ENCODE results near the gene TMOD1.
A peak's percentile ranks its signal among the peaks of the same experiment; 100 is the strongest.

Gene TMOD1

DNA sequence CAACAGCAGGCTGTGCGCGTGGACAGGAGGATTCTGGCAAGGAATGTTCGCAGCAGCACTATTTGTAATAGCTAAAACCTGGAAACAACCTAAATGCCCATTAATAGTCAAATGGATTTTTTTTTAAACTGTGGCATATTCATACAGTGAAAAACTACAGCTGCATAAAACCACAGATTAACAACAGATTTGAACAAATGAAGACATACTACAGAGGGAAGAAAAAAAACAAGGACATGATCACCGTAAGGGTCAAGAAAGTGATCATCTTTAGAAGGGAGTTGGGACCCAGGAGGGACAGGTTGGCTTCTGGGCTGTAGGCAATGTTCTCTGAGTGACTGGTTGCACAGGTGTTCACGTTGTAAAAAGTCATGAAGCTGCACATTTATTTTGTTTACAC lies 1.2 kb upstream of the TMOD1 start:
- no peak for DNase-seq

- no peak for DNase-seq
Measured at GRCh38 chr9:97500765-97501176, 695 bp upstream of the TMOD1 start.

DNA sequence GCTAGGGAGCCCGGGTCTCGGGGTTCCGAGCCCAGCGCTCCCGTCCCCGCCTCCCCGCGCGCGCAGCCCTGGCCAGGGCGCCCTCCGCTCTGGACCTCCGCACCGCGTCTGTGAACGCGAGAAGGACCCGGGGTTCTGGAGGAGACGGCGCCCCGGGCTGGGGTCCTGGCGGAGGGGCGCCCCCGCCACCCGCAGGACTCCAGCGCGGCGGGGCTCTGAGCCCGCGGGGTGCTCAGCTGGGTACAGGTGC lies 431 bp downstream of the TMOD1 start:
- peak; percentile 13 for DNase-seq

GRCh38 chr9:97502222-97502983 lies 937 bp downstream of the TMOD1 start:
- DNase-seq: no peak

- no peak for DNase-seq
Measured at GRCh38 chr9:97502984-97503861, 1.8 kb downstream of the TMOD1 start.

- DNase-seq: no peak
Measured at GRCh38 chr9:97503862-97504210, 2.4 kb downstream of the TMOD1 start.

DNA sequence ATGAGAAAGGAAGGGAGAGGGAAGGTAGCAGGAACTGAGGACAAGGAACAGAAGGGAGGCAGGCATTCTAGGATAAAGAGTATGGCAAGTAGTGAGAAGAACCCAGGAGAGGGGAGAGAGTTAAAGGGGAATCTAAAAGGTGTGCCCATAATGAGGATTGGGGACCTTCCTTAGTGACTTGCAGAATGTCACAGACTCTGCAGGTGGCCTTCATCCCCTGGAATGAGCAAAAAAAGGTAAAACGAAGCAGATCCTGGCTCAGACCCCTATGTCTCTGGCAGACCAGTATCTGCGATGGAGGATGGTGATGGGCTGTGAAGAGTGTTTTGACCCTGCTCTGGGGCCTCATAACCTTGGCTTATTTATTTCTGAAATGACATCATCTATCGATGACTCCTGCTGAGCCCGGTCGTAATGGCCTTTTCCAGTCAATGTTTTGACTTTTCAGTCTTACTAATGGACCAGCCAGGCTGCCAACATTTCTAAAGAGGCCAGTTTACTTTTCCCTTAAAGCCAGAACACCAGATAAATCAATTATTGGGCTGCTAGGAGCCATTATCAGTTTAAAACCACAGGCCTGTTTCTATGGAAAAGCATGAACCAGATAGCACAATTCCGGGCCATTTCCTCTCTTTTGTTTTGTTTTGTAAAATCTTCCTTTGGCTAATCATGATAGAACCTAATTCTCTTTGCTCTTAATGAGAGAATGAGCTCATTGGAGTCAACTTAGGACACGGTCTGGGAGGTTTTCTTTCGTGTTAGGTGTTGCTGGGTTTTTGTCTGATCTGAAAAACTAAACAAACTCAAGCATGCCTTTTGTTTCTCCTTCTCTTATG lies 3.1 kb downstream of the TMOD1 start:
- DNase-seq: no peak

- DNase-seq: no peak
Measured at GRCh38 chr9:97505845-97506244, 4.4 kb downstream of the TMOD1 start.

DNA sequence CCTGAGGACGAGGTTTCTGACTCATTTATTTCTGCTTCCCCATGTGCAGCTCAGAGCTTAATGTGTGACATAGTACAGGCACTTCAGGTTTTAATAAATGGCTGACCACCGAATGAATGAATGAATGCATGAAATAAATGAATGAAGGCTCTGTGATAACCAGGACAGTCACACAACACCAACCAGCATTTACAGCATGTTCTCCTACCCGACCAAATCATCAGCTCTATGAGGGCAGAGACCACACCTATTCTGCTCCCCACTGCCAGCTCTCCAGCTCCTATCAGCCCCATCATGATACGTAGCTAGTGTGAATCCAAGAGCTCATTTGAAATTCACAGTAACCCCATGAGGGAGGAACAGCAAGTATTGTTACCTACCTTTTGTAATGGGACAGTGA lies 4.8 kb downstream of the TMOD1 start:
- DNase-seq: no peak

DNA sequence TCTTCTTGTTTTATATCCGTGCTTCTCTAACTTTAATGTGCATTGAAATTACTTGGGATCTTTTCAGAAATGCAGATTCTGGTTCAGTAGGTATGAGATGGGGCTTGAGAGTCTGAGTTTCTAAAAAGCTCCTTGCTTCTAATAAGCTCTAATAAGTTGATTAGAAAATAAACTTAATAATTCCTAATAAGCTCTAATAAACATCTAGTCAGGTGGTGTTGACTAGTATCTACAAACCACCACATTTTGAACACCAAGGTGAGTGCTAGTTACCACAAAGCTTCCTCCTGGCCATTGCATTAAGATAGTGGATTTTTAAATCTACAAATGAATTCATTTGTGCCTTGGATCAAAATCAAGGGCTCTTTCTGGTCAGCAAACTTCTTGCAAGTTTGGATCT lies 5.3 kb downstream of the TMOD1 start:
- no peak for DNase-seq

- DNase-seq: no peak
Measured at GRCh38 chr9:97507428-97507984, 6.0 kb downstream of the TMOD1 start.

DNA sequence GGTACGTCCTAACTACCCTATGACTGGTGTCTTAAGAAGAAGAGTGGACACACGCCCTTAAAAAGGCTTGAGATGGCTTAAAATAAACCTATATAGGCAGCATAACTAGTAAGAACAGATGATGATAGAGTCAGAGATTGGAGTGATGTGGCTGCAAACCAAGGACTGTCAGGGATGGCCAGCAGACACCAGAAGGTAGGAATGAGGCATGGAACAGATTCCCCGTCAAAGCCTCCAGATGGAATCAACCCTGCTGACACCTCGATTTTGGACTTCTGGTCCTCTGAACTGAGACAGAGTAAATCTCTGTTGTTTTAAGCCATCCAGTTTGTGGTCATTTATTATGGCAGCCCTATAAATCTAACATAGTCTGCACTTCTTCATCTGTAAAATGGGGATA lies 7.4 kb downstream of the TMOD1 start:
- DNase-seq: no peak

- no peak for DNase-seq
Measured at GRCh38 chr9:97510797-97511654, 9.6 kb downstream of the TMOD1 start.

GRCh38 chr9:97511655-97512427 lies 10.4 kb downstream of the TMOD1 start:
- DNase-seq: no peak

GRCh38 chr9:97512966-97513560 lies 11.6 kb downstream of the TMOD1 start:
- DNase-seq: no peak

GRCh38 chr9:97514531-97514930 lies 13.1 kb downstream of the TMOD1 start:
- DNase-seq: no peak

DNA sequence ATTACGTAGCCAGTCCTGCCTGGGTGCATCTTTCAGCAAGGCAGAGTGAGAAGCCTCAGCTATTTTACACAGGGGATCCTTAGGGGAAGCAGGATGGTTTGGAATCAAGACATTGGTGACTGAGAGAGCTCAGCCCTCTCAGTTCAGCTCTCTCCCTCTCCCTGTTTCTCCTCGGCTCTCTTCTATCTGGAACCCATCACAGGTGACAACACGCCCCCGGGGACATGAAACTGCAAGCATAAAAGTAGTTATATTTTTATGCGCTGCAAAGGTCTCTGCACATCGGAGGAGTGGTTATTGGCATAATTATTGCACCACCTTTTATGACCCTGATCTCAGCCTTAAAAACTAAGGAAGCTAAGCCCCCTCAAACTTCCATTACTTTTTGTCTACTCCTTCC lies 14.2 kb downstream of the TMOD1 start:
- DNase-seq: no peak

DNA sequence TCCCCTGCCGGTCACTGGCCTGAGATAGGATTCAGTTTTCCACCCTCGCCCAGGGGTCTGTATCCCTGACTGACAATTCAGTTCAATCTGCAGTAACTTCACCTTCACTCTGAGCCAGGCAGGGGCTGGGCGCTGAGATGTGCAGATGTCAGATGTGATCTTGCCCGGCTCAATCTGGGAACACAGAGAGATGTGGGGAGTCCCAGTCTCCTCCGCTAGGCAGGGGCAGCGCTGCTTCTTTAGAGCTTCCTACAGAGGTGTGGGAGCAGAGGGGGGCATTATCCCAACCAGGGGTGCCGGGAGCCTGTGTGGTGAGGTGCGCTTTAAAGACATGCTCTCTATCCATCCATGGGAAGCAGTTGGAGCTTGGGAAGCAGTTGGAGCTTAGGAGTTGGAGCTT lies 14.6 kb downstream of the TMOD1 start:
- DNase-seq: no peak

GRCh38 chr9:97517331-97518089 lies 16.0 kb downstream of the TMOD1 start:
- no peak for DNase-seq

- DNase-seq: no peak
Measured at GRCh38 chr9:97518166-97518908, 16.9 kb downstream of the TMOD1 start.

All from activated naive CD4-positive, alpha-beta T cell treated with anti-CD3 and anti-CD28 coated beads, Interleukin-2, amount 50 U/mL, for 16 hours (primary cell).